SU-DHL-6 (cell line): ENCODE results near the gene LTA4H.

Experiments used
- H2AFZ ChIP-seq: fragments of 200-600 bp; sonication (generic); 2 replicates; pipeline ENCODE4 v1.6.1; 2014; ENCODE audit warnings: low read depth, mild to moderate bottlenecking, moderate library complexity, mixed read lengths, antibody characterized with exemption, low read length; ENCODE audit not compliant: severe bottlenecking
- H3F3A ChIP-seq: fragments of 200-600 bp; shearing (Covaris generic); 2 replicates; pipeline ENCODE4 v1.6.0; 2016; ENCODE audit warnings: antibody characterized with exemption, mild to moderate bottlenecking; ENCODE audit not compliant: insufficient read depth
- H3K27ac ChIP-seq: fragments of 200-600 bp; sonication (generic); 2 replicates; pipeline ENCODE4 v1.5.1; 2016; ENCODE audit warnings: low read depth, mild to moderate bottlenecking, low read length, moderate library complexity, mixed read lengths
- H3K27me3 ChIP-seq: fragments of 200-600 bp; sonication (generic), shearing (Covaris generic); 2 replicates; pipeline ENCODE4 v1.6.0; 2014; ENCODE audit warnings: mild to moderate bottlenecking, low read length
- H3K36me3 ChIP-seq: fragments of 200-600 bp; sonication (generic); 2 replicates; pipeline ENCODE4 v1.6.1; 2014; ENCODE audit warnings: mild to moderate bottlenecking, low read length, mixed read lengths
- H3K4me2 ChIP-seq: fragments of 300-600, 200-600 bp; shearing (Covaris generic), sonication (generic); 2 replicates; pipeline ENCODE4 v1.6.0; 2014; ENCODE audit warnings: low read length, low read depth, mild to moderate bottlenecking; ENCODE audit not compliant: poor library complexity, severe bottlenecking
- H3K4me3 ChIP-seq: fragments of 200-600 bp; sonication (generic); 2 replicates; pipeline ENCODE4 v1.5.1; 2014; ENCODE audit warnings: antibody characterized with exemption, low read length, mild to moderate bottlenecking, mixed read lengths; ENCODE audit not compliant: insufficient read depth, poor library complexity, severe bottlenecking
- H3K79me2 ChIP-seq: fragments of 200-600 bp; sonication (generic); 2 replicates; pipeline ENCODE4 v1.6.1; 2014; ENCODE audit warnings: mild to moderate bottlenecking, low read length, moderate library complexity; ENCODE audit not compliant: insufficient read depth
- H3K9ac ChIP-seq: fragments of 200-600 bp; sonication (generic); 2 replicates; pipeline ENCODE4 v1.7.0; 2014; ENCODE audit warnings: mild to moderate bottlenecking, low read length
- H3K9me2 ChIP-seq: fragments of 200-600 bp; sonication (generic); replicated peaks from 2 replicates; pipeline ENCODE4 v1.6.1; 2014; ENCODE audit warnings: low read length; ENCODE audit not compliant: insufficient read depth
- H3K9me3 ChIP-seq: fragments of 200-600 bp; sonication (generic); 2 replicates; pipeline ENCODE4 v1.6.1; 2014; ENCODE audit warnings: low read length, mixed read lengths; ENCODE audit not compliant: insufficient read depth
- H4K20me1 ChIP-seq: fragments of 200-600 bp; sonication (generic); 2 replicates; pipeline ENCODE4 v1.6.1; 2014; ENCODE audit warnings: low read depth, mild to moderate bottlenecking, antibody characterized with exemption, low read length, moderate library complexity, mixed read lengths
- EZH2phosphoT487 ChIP-seq: fragments of 200-600 bp; sonication (generic), shearing (Covaris generic); conservative IDR thresholded peaks from 2 replicates; pipeline ENCODE4 v1.6.1; 2018; ENCODE audit warnings: mild to moderate bottlenecking, antibody characterized with exemption, low read length, moderate library complexity, mixed read lengths
- TF ChIP-seq, protein P1 (sequence below): fragments of 200-600 bp; sonication (generic); IDR thresholded peaks from one replicate; pipeline ENCODE4 v1.5.1; 2017; ENCODE audit warnings: antibody characterized with exemption, mild to moderate bottlenecking, low read length, moderate library complexity; ENCODE audit not compliant: insufficient read depth, poor library complexity, severe bottlenecking

LTA4H gene

DNA sequence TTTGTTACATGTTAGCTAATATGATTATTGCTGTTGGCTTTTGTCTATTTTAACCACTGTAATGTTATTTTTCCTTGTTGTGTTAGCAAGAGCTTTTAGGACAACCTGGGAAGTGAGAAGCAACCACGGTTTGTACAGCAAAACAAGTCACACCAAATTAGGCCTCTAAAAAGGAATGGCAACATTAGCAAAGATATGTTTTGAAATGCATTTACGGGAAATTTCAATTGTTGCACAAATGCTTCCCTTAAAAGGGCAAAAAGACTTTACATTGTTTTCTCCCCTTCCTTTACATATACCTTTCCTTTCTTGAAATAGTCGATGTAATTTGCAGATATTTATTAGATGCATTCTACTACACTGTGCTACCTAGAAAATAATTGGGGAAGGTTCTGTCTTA is 4.1 kb upstream of the LTA4H start:
- H3K9me2 ChIP-seq, result no peaks in the 10 kb centered on the region
- H3K4me3 ChIP-seq, result no peak overlapping the region
- no peaks in the 10 kb centered on the region for H3K36me3 ChIP-seq
- H3K27me3 ChIP-seq, result no peaks in the 10 kb centered on the region
- no peak for TF ChIP-seq EZH2phosphoT487
- TF ChIP-seq, protein P1, sequence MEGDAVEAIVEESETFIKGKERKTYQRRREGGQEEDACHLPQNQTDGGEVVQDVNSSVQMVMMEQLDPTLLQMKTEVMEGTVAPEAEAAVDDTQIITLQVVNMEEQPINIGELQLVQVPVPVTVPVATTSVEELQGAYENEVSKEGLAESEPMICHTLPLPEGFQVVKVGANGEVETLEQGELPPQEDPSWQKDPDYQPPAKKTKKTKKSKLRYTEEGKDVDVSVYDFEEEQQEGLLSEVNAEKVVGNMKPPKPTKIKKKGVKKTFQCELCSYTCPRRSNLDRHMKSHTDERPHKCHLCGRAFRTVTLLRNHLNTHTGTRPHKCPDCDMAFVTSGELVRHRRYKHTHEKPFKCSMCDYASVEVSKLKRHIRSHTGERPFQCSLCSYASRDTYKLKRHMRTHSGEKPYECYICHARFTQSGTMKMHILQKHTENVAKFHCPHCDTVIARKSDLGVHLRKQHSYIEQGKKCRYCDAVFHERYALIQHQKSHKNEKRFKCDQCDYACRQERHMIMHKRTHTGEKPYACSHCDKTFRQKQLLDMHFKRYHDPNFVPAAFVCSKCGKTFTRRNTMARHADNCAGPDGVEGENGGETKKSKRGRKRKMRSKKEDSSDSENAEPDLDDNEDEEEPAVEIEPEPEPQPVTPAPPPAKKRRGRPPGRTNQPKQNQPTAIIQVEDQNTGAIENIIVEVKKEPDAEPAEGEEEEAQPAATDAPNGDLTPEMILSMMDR, result no peak
- no peaks in the 10 kb centered on the region for H4K20me1 ChIP-seq
- no peak overlapping the region for H3K4me2 ChIP-seq
- H3K27ac ChIP-seq, result no peak overlapping the region
- no peaks in the 10 kb centered on the region for H3K9me3 ChIP-seq
- H2AFZ ChIP-seq, result no peak overlapping the region
- no peaks in the 10 kb centered on the region for H3F3A ChIP-seq
- H3K9ac ChIP-seq, result no peak overlapping the region
- H3K79me2 ChIP-seq, result peaks cover 7% of the 10 kb centered on the region; the same call in 1 of the 2 replicates

DNA sequence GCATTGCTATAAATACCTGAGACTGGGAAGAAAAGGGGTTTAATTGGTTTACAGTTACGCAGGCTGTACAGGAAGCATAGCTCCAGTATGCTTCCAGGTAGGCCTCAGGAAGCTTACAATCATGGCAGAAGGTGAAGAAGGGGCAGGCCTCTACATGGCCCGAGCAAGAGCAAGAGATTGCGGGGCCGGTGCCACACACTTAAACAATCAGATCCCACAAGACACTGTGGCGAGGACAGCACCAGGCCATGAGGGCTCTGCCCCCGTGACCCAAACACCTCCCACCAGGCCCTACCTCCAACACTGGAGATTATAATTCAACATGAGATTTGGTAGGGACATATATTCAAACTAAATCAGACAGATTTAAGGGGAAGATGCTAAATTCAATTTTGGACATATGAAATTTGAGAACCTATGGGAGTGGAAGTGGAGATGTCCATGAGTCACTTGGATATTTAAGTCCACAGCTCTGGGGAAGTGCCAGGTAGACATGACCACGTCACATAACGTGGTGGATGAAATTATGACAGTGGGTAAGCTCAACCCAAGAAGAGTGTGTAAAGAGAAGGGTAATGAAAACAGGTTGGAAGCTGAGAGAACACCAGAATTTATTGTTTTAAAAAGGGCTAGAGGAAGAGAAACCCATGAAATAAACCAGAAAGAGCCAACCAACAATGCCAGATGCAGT is 1.5 kb upstream of the LTA4H start:
- Histone ChIP-seq H3F3A (no peaks in the 10 kb centered on the region), H2AFZ (no peak overlapping the region), H3K4me3 (no peak overlapping the region), H3K27me3 (no peaks in the 10 kb centered on the region), H3K9me2 (no peaks in the 10 kb centered on the region), H4K20me1 (0 out of 2 replicates have a peak, but pooled peaks cover 5% of the 10 kb centered on the region), H3K79me2 (peaks cover 16% of the 10 kb centered on the region; the same call in 1 of the 2 replicates), H3K27ac (no peak overlapping the region), H3K9me3 (no peaks in the 10 kb centered on the region), H3K9ac (no peak overlapping the region), H3K4me2 (no peak overlapping the region), H3K36me3 (no peaks in the 10 kb centered on the region)
- no peak for TF ChIP-seq EZH2phosphoT487
- TF ChIP-seq, protein P1, result no peak

DNA sequence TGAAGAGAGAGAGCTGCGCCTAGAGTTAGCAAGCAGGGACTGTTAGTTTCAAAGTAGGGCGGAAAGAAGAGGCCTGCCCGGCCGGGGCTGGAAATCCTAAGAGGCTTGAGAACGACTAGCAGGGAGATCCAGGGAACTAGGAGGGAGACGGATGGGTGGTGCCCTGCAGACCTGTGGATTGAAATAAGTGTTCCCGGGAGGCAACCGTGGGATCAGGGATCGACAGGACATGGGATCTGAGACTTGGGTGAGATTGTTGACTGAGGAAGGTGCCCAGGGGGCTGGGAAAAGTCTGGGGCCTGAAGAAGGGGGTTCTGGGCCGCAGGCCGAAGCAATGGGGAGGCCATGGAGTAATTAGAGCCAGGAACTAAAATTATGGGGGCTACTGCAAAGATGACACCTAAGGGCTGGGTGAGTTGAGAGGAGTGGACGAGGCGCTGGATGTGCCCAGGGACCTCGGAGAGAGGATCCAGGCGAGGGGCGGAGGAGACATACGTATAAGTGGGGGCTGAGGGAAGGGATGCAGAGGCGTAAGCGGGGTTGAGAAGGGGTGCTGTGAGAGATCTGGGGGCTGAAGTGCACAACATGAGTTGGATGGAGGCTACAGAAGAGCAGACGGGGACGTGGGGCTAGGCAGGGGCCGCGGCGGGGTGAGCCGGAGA is 635 bp downstream of the LTA4H start:
- H3K4me3 ChIP-seq, result peak overlapping the region; percentile 89
- no peak overlapping the region for H3K27ac ChIP-seq
- peak overlapping the region; percentile 95 for H3K4me2 ChIP-seq
- peak overlapping the region; percentile 84 for H3K9ac ChIP-seq
- peak overlapping the region; percentile 87 for H2AFZ ChIP-seq
- no peaks in the 10 kb centered on the region for H3K9me2 ChIP-seq
- H3K9me3 ChIP-seq, result no peaks in the 10 kb centered on the region
- H3K36me3 ChIP-seq, result 0 out of 2 replicates have a peak, but pooled peaks cover 3% of the 10 kb centered on the region
- H3K79me2 ChIP-seq, result peaks cover 26% of the 10 kb centered on the region
- no peaks in the 10 kb centered on the region for H3K27me3 ChIP-seq
- TF ChIP-seq EZH2phosphoT487, result no peak
- TF ChIP-seq, protein P1, result no peak
- 0 out of 2 replicates have a peak, but pooled peaks cover 5% of the 10 kb centered on the region for H4K20me1 ChIP-seq
- no peaks in the 10 kb centered on the region for H3F3A ChIP-seq
